Thyroid gland (tissue), 4 donors: ENCODE results near the gene CD38.

Experiments
- CTCF ChIP-seq, 6 experiments: fragments of 200-600 bp in 3 of 6; fragments of 450-650 bp in 3 of 6; sonication (generic) in 3 of 6; IDR thresholded peaks; one replicate each; pipeline ENCODE4 v1.5.1; 2016 to 2019; ENCODE audit warnings: antibody characterized with exemption in 6 of 6, mild to moderate bottlenecking in 2 of 6, inconsistent platforms in 1 of 6, moderate library complexity in 1 of 6
- POLR2A ChIP-seq, 2 donors: fragments of 450-650 bp; IDR thresholded peaks; one replicate each; pipeline ENCODE4 v1.6.1; 2017; ENCODE audit warnings: antibody characterized with exemption in 2 of 2, mild to moderate bottlenecking in 2 of 2, moderate library complexity in 1 of 2

DNA sequence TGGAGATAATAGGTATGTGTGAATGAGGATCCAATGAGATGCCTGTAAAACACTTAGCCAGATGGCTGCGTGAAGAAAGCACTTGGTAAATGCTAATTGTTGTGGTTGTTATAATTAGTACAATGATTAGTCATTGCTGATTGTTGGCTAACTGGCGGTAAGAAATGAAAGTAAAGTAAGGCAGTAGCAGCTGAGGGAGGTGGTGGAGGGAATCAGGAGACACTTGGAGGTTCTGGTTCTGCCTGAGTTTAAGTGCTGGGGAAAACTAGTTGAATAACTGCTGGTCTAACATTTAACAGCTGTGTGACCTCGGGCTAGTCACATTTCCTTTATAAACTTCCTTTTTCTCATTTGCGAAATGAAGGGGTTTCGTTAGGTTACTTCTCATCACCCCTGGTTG lies 30.9 kb downstream of the CD38 start:
- TF ChIP-seq CTCF (IDR thresholded peaks at IDR 0.05) = no peak
- TF ChIP-seq POLR2A (IDR thresholded peaks at IDR 0.05) = no peak
